ENCODE data around the gene DARS1. TPM values are rescaled to one million over a fixed set of nuclear protein-coding genes. Genes with fewer than 3 reads are reported as not detected.

The DARS1 gene
- total RNA-seq, 2 donors from 2014 or later, result 53.8 to 72.1 TPM

DNA sequence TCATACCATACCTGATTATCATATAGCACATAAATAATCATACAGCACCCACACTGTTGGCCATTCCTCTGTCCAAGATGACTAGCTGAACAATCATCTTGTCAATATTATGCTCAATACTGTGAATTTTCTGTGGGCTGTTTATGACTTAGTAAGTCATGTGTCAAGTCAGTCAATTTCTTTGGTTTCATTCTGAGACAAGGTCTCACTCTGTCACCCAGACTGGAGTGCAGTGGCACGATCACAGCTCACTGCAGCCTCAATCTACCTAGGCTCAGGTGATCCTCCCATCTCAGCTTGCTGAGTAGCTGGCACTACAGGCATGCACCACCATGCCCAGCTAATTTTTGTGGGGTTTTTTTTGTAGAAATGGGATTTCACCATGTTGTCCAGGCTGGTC lies 114.9 kb downstream of the DARS1 start:
- no peaks in the 10 kb centered on the region for H3K9me3 ChIP-seq (ENCODE audit: control insufficient read depth, low read length, poor library complexity, severe bottlenecking)
- H3K27me3 Mint-ChIP-seq, result no peaks in the 10 kb centered on the region
- no peak for ATAC-seq
- peaks cover 6% of the 10 kb centered on the region for H3K36me3 Mint-ChIP-seq (ENCODE audit: low read depth)
- peaks cover 34% of the 10 kb centered on the region for H3K4me1 Mint-ChIP-seq
- no peak for DNase-seq
- H3K4me3 Mint-ChIP-seq, result no peak overlapping the region
- H3K27ac Mint-ChIP-seq, result peak overlapping the region; percentile 19

- ATAC-seq, result no peak
- no peaks in the 10 kb centered on the region for H3K27me3 Mint-ChIP-seq
- H3K27ac Mint-ChIP-seq, result peak overlapping the region; percentile 6
- H3K36me3 Mint-ChIP-seq (ENCODE audit: low read depth), result peaks cover 12% of the 10 kb centered on the region
- no peak for DNase-seq
- no peak overlapping the region for H3K4me3 Mint-ChIP-seq
- no peaks in the 10 kb centered on the region for H3K9me3 ChIP-seq (ENCODE audit: control insufficient read depth, low read length, poor library complexity, severe bottlenecking)
- peaks cover 12% of the 10 kb centered on the region for H3K4me1 Mint-ChIP-seq
Measured at GRCh38 chr2:135863233-135863632, 122.2 kb downstream of the DARS1 start.

DNA sequence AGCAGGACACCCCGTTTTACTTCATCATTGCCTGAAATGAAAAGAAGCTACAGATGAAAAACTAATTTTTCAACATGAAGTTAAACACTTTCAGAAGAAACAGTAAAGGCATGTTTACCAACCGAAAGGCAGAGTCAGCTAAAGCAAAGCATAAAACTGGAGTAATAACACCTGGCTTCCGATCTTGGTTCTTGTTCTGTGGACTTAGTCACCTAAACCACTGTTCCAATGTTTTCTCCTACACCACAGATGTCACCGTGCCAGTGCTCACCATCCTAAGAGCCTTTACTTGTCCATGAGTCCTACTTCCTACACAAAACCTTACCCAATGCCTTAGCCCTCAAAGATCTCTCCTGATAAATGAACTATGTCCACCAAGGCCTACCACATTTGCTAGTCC lies 122.7 kb downstream of the DARS1 start:
- DNase-seq (no peak), ATAC-seq (no peak)
- Mint-ChIP-seq H3K27ac (peak overlapping the region; percentile 6), H3K27me3 (no peaks in the 10 kb centered on the region), H3K36me3 (ENCODE audit: low read depth) (peaks cover 11% of the 10 kb centered on the region), H3K4me1 (peaks cover 9% of the 10 kb centered on the region), H3K4me3 (no peak overlapping the region)
- no peaks in the 10 kb centered on the region for H3K9me3 ChIP-seq (ENCODE audit: control insufficient read depth, low read length, poor library complexity, severe bottlenecking)

Other genes with a start within 250 kb of the DARS1 start
- 100 to 1,000 TPM; 128 to 138 TPM for gene UBXN4, start 243.8 kb downstream of the DARS1 start, total RNA-seq
- under 1 TPM; 0.07 to 0.10 TPM for gene LCT, start 148.4 kb downstream of the DARS1 start, total RNA-seq
- 10 to 100 TPM; 19.5 to 30.9 TPM for gene MCM6, start 109.2 kb downstream of the DARS1 start, total RNA-seq
- gene CXCR4, start 132.5 kb upstream of the DARS1 start, total RNA-seq, result 1,000 to 10,000 TPM; 1,189 to 1,429 TPM